ENCODE measurements around the gene TSC1.

The TSC1 gene

GRCh38 chr9:132880324-132880661 lies 64.1 kb downstream of the TSC1 start:
- no peaks in the 10 kb centered on the region for H3K9me2 ChIP-seq (replicated peaks; ENCODE audit: low read depth, low read length)
- H3K79me2 ChIP-seq (ENCODE audit: insufficient read depth, low read length) = peaks cover 12% of the 10 kb centered on the region
- H3F3A ChIP-seq (ENCODE audit: low read depth) = no peaks in the 10 kb centered on the region
- no peak overlapping the region for H2AFZ ChIP-seq (ENCODE audit: low read length)
- peak overlapping the region; percentile 94 for H3K4me3 ChIP-seq (ENCODE audit: low read length, poor library complexity, severe bottlenecking)
- no peaks in the 10 kb centered on the region for H3K9me3 ChIP-seq (ENCODE audit: insufficient read depth, low read depth, low read length)
- H3K4me2 ChIP-seq (ENCODE audit: low read depth, low read length, poor library complexity, severe bottlenecking) = peak overlapping the region; percentile 89
- H3K9ac ChIP-seq (ENCODE audit: low read depth, low read length, poor library complexity, severe bottlenecking) = peak overlapping the region; percentile 97
- no peaks in the 10 kb centered on the region for H3K36me3 ChIP-seq (ENCODE audit: insufficient read depth, low read length)
- H4K20me1 ChIP-seq (ENCODE audit: insufficient read depth, low read length, poor library complexity, severe bottlenecking) = no peaks in the 10 kb centered on the region
- no peak for TF ChIP-seq EZH2phosphoT487 (IDR thresholded peaks at IDR 0.05; ENCODE audit: borderline replicate concordance)
- TF ChIP-seq CTCF (conservative IDR thresholded peaks at IDR 0.05; ENCODE audit: low read length) = no peak
- H3K4me1 ChIP-seq (ENCODE audit: insufficient read depth, low read length, poor library complexity, severe bottlenecking) = peaks cover 66% of the 10 kb centered on the region
- H3K27me3 ChIP-seq (ENCODE audit: insufficient read depth, low read length, poor library complexity, severe bottlenecking) = no peaks in the 10 kb centered on the region

- Histone ChIP-seq H3K4me1 (ENCODE audit: insufficient read depth, low read length, poor library complexity, severe bottlenecking) (peaks cover 62% of the 10 kb centered on the region), H3K4me3 (ENCODE audit: low read length, poor library complexity, severe bottlenecking) (peak overlapping the region; percentile 94), H3K36me3 (ENCODE audit: insufficient read depth, low read length) (no peaks in the 10 kb centered on the region), H3K9me2 (replicated peaks; ENCODE audit: low read depth, low read length) (no peaks in the 10 kb centered on the region), H3K27me3 (ENCODE audit: insufficient read depth, low read length, poor library complexity, severe bottlenecking) (no peaks in the 10 kb centered on the region), H2AFZ (ENCODE audit: low read length) (no peak overlapping the region), H4K20me1 (ENCODE audit: insufficient read depth, low read length, poor library complexity, severe bottlenecking) (no peaks in the 10 kb centered on the region), H3K9ac (ENCODE audit: low read depth, low read length, poor library complexity, severe bottlenecking) (peak overlapping the region; percentile 97), H3K79me2 (ENCODE audit: insufficient read depth, low read length) (peaks cover 12% of the 10 kb centered on the region), H3K9me3 (ENCODE audit: insufficient read depth, low read depth, low read length) (no peaks in the 10 kb centered on the region), H3K4me2 (ENCODE audit: low read depth, low read length, poor library complexity, severe bottlenecking) (peak overlapping the region; percentile 89), H3F3A (ENCODE audit: low read depth) (no peaks in the 10 kb centered on the region)
- no peak for TF ChIP-seq EZH2phosphoT487 (IDR thresholded peaks at IDR 0.05; ENCODE audit: borderline replicate concordance)
- TF ChIP-seq CTCF (conservative IDR thresholded peaks at IDR 0.05; ENCODE audit: low read length) = no peak
Measured at GRCh38 chr9:132879457-132880323, 64.7 kb downstream of the TSC1 start.

- peak within 1 kb of the TSS; percentile 94 for H3K4me3 ChIP-seq (ENCODE audit: low read length, poor library complexity, severe bottlenecking)
- H3F3A ChIP-seq (ENCODE audit: low read depth) = no peaks in the 10 kb centered on the region
- TF ChIP-seq CTCF (conservative IDR thresholded peaks at IDR 0.05; ENCODE audit: low read length) (no peak), EZH2phosphoT487 (IDR thresholded peaks at IDR 0.05; ENCODE audit: borderline replicate concordance) (no peak)
- peak within 1 kb of the TSS; percentile 93 for H2AFZ ChIP-seq (ENCODE audit: low read length)
- no peaks in the 10 kb centered on the region for H4K20me1 ChIP-seq (ENCODE audit: insufficient read depth, low read length, poor library complexity, severe bottlenecking)
- no peaks in the 10 kb centered on the region for H3K9me2 ChIP-seq (replicated peaks; ENCODE audit: low read depth, low read length)
- no peaks in the 10 kb centered on the region for H3K36me3 ChIP-seq (ENCODE audit: insufficient read depth, low read length)
- H3K4me2 ChIP-seq (ENCODE audit: low read depth, low read length, poor library complexity, severe bottlenecking) = peak within 1 kb of the TSS; percentile 89
- H3K27me3 ChIP-seq (ENCODE audit: insufficient read depth, low read length, poor library complexity, severe bottlenecking) = no peaks in the 10 kb centered on the region
- H3K4me1 ChIP-seq (ENCODE audit: insufficient read depth, low read length, poor library complexity, severe bottlenecking) = peaks cover 55% of the 10 kb centered on the region
- H3K9me3 ChIP-seq (ENCODE audit: insufficient read depth, low read depth, low read length) = no peaks in the 10 kb centered on the region
- peaks cover 12% of the 10 kb centered on the region for H3K79me2 ChIP-seq (ENCODE audit: insufficient read depth, low read length)
- H3K9ac ChIP-seq (ENCODE audit: low read depth, low read length, poor library complexity, severe bottlenecking) = peak within 1 kb of the TSS; percentile 97
Measured at GRCh38 chr9:132878695-132879456, 65.5 kb downstream of the TSC1 start, which contains the start of gene SPACA9. TSS of gene SPACA9 (plus strand) at chr9:132878898. CDS start at chr9:132883948, 5,050 bp downstream.
